T-helper 22 cell (primary cell): ENCODE results near the gene ELOVL3.
A peak's percentile ranks its signal among the peaks of the same experiment; 100 is the strongest.
"Not testable (repeated sequence)": the region's sequence is repeated elsewhere in the genome, so short reads cannot be mapped to it uniquely, and the experiment has no call there.

ENCODE experiments used
- DNase-seq: peaks from one replicate; pipeline ENCODE4 v3.0.0-alpha.2; 2020; ENCODE audit warnings: low read depth

ELOVL3 gene

DNA sequence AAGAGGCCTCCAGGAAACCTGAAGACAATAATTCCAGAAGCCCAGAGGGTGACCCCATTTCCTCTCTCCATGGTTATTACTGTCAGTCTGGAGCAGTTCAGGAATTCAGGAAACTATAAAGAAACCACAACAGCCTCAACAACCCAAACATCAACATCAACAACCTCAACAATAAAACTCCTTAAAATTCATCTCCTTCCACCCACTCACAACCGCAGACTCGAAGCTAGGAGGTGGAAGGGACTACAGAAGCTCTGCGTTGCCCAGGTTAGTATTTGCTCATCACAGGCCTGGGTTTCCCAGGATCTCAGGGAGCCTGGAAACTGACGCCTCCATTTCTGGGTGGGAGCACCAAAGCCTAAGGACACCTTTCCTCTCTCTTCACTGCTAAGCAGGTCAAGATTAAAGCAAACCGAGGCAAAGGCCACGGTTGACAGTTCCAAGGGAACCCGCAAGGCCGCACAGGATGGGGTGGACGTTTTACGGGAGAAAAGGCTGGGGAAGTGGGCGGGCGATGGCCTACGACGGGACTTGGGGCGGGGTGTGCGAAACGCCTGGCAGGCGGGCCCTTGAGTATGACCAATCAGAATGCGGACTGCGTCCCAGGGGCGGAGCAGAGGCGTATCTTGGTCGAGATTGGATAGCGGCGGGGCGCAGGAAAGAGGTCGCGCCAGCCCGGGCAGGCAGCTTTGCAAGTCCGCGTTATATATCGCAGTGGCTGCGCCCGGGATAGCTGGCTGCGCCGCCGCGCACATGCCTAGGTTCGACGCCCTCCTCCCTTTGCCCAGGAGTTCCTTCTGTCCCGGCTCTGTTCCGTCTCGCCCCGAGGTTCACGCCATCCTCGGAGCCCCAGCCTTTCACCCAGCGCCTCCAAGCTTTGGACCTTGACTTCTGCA is at the start of gene ELOVL3:
TSS of gene ELOVL3 (plus strand) at position 654 of the 896 bp plus-strand sequence. CDS start 250 bp downstream, outside the sequence.
- peak; percentile 77 for DNase-seq

GRCh38 chr10:102184606-102185005 is 41.5 kb upstream of the ELOVL3 start:
- DNase-seq: no peak

GRCh38 chr10:102185272-102185671 is 40.8 kb upstream of the ELOVL3 start:
- no peak for DNase-seq

DNA sequence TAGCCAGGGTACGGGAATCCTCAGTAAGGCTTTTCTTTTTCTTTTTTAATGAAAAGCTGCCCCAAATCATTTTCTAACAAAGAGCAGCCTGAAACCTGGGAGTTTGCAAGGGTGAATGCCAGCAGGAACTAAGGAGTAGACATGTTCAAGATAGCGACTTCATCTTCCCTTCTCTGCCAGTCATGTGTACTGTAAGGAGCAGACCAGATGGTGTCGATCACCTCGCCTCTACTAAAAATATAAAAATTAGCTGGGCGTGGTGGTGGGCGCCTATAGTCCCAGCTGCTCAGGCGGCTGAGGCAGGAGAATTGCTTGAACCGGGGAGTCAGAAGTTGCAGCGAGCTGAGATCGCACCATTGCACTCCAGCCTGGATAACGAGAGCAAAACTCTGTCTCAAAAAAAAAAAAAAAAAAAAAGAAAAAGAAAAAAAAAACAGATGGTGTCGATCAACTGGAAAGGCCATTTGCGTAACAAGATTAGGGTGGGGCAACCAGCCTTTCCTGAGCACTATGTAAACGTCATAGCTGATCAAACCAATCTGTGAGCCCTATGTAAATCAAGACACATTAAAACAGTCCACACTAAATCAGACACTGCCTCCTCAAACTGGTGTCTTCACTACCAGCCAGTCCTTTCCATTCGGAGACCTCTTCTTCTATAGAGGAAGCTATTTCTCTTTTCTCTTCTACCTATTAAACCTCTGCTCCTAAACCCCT is 40.1 kb upstream of the ELOVL3 start:
- no peak for DNase-seq

- DNase-seq: no peak
These were observed 37.7 kb upstream of the ELOVL3 start for GRCh38 chr10:102188298-102188940.

- DNase-seq: not testable (repeated sequence)
These were observed 36.9 kb upstream of the ELOVL3 start for GRCh38 chr10:102188941-102189898.

GRCh38 chr10:102191956-102192355 is 34.1 kb upstream of the ELOVL3 start:
- DNase-seq: no peak

- DNase-seq: no peak
These were observed 30.7 kb upstream of the ELOVL3 start for GRCh38 chr10:102195296-102195870.

- no peak for DNase-seq
These were observed 29.2 kb upstream of the ELOVL3 start for GRCh38 chr10:102196893-102197292.

DNA sequence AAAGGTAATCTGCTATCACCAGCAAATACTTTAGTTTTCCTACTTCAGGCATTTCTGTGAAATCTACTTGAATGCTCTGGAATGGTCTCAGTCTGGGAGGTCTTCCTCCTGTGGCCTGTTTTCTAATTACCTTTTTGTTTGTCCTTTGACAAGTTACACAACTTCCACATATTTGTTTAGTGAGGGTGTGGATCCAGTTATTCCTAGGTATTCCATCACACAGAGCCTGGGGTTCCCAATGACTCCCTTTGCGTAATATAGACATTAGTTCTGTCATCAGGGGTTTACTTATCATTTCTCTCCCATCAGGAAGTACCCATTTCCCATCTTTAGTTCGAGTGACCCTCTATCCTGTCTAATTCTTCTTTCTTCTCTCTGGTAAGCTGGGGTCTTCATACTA is 28.1 kb upstream of the ELOVL3 start:
- no peak for DNase-seq

GRCh38 chr10:102200751-102201640 is 25.1 kb upstream of the ELOVL3 start:
- DNase-seq: no peak

DNA sequence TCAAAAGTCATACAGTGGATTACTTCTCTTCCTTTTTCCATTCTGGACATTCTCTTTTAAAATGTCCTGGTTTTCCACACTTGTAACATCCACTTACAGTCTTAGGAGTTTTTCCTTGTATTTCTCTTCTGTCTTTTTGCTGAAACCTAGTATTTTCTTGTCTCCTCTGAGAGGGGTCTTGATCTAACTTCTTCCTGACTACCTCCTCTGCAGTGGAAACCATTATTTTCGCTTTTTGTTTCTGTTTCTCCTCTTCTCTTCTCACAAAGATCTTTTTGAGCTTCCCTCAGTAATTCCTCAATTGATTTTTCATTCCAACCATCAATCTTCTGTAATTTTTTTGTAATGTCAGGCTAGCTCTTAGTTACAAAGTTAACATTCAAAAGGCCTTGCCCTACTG is 23.7 kb upstream of the ELOVL3 start:
- DNase-seq: no peak

DNA sequence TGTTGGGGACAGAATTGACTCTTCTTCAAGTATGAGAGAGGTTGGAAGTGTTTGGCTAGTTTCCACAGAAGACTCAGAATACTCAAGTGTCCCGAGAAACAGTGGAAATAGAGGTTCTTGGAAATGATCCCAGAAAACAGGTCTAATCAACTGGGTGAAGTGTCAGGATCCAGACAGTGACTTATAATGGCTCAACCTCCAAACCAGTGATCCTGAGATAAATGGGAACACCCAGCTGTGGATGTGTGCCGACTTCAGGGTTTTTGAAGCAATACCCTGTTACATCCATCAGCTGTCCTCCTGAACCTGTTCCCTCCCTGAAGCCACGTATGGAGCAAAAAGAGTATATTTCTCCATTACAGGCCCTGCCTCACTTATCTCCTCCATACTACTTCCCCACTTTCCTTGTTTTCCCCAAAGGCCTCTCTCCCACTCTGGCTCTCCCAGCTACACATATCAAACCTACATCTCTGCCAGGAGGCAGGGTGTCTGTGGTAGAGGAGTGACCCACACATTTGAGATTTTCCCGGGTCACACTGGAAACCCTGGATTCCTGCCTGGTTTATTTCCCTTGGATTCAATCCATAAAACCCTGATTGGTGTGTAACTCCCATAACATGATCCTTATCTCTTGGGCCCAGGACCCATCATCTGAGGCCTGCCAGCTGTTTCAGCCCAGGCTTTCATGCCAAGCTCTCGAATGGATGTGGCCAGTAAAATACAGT is 17.6 kb upstream of the ELOVL3 start:
- no peak for DNase-seq

DNA sequence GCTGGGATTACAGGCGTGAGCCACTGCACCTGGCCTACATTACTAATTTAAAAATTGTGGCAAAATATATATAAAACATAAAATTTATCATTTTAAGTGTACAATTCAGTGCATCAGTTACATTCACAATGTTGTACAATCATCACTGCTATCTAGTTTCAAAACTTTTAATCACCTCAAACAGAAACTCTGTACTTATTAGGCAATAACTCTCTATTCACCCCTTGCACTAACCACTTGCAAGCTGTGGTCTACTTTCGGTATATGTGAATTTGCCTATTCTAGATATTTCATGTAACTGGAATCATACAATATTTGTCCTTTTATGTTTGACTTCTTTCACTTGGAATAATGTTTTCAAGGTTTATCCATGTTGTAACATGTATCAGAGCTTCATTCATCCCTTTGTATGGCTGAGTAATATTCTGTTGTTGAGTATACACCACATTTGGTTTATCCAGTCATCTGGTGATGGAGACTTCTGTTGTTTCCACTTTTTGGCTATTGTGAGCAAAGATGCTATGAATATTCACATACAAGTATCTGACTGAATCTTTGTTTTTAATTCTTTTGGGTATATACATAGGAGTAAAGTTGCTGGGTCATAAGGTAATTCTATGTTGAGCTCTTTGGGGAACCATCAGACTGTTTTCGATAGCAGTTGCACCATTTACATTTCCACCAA is 14.3 kb upstream of the ELOVL3 start:
- DNase-seq: no peak

DNA sequence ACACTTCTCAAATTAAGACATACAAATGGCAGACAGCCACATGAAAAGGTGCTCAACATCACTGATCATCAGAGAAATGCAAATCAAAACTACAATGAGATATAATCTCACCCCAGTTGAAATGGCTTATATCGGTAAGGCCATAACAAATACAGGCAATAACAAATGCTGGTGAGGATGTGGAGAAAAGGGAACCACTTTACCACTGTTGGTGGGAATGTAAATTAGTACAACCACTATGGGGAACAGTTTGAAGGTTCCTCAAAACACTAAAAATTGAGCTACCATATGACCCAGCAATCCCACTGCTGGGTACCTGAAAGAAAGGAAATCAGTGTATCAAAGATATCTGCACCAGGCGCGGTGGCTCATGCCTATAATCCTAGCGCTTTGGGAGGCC is 12.5 kb upstream of the ELOVL3 start:
- DNase-seq: not testable (repeated sequence)

- no peak for DNase-seq
These were observed 6.7 kb upstream of the ELOVL3 start for GRCh38 chr10:102219370-102219769.

- DNase-seq: no peak
These were observed 5.5 kb upstream of the ELOVL3 start for GRCh38 chr10:102220612-102221011.

DNA sequence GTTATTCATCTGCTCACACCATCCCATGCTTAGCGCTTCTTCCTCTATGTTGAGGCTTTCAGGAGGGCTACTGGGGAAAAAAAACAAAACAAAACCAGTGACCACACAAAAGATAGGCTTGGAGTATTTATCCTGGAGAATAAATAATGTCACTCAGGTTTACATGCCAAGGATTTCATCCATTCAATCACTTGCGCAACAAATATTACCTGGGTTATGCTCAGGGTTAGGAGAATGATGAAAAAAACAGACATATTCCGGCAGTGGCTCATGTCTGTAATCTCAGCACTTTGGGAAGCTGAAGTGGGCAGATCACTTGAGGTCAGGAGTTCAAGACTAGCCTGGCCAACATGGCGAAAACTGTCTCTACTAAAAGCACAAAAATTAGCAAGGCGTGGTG is 3.3 kb upstream of the ELOVL3 start:
- no peak for DNase-seq

GRCh38 chr10:102226542-102226870 is 407 bp downstream of the ELOVL3 start:
- no peak for DNase-seq
